NCI-H524 treated with DMSO at 0.1 percent for 48 hours (cell line): ENCODE results near the gene PRMT1.

ENCODE experiments used
- DNase-seq: peaks from one replicate; lab custom pipeline; 2025; lab: John Stamatoyannopoulos, UW

PRMT1 gene

GRCh38 chr19:49672131-49672919 lies 4.7 kb upstream of the PRMT1 start:
- peak; percentile 67 for DNase-seq

GRCh38 chr19:49676136-49676783 lies 811 bp upstream of the PRMT1 start:
- DNase-seq: peak; percentile 60

DNA sequence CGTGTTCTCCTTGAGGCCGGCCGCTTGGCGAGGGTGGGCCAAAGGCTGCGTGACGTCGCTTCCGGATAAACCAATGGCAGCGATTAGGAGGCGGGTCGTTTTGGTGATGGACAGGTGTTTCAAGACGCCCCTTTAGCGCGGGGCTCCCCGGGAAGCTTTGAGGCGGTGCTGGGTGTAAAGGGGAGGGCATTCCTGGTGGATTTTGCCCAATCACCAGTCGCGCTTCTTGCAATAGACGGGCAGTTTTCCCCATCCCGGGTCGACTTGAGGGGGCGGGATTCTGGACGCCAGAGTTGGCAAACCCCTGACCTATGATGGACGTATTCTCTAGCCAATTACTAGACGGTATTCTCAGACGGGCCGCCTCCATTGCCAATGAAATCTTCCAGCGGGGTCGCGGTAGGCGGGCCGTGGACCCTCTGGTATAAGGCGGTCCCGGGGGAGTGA lies 264 bp upstream of the PRMT1 start:
- DNase-seq: peak; percentile 99

GRCh38 chr19:49677901-49678674 lies 1.0 kb downstream of the PRMT1 start:
- DNase-seq: peak; percentile 24

DNA sequence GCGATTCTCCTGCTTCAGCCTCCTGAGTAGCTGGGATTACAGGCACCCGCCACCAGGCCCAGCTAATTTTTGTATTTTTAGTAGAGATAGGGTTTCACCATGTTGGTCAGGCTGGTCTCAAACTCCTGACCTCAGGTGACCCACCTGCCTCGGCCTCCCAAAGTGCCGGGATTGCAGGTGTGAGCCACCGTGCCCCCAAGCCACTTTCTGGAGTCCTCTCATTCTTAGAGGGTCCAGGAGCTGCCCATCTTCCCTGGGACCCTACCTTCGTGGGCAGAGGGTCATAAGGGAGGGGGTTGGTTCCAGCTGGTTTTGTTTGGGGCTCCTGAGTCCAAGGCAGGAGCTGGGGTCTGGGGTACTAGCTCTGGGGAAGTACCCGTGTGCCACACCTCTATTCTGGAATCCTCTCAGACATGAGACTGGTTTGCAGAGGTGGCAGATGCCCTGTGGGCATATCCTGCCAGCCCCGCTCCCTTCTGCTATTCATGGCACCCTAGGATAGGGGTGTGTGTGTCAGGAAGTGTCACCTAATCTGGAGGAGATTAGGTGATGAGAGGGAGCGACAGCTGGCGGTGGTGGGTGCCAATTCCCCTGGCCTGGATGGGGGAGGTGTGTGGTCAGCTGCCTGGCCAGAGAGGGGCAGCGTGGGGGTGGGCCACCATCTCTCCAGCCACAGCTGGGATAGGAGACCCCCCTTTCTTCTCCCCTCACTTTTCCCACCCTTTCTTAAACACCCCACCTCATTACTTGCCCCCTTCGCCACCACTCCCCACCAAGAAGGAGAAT lies 2.1 kb downstream of the PRMT1 start:
- peak; percentile 81 for DNase-seq

- DNase-seq: peak; percentile 67
These were observed 2.8 kb downstream of the PRMT1 start for GRCh38 chr19:49679771-49680413.

DNA sequence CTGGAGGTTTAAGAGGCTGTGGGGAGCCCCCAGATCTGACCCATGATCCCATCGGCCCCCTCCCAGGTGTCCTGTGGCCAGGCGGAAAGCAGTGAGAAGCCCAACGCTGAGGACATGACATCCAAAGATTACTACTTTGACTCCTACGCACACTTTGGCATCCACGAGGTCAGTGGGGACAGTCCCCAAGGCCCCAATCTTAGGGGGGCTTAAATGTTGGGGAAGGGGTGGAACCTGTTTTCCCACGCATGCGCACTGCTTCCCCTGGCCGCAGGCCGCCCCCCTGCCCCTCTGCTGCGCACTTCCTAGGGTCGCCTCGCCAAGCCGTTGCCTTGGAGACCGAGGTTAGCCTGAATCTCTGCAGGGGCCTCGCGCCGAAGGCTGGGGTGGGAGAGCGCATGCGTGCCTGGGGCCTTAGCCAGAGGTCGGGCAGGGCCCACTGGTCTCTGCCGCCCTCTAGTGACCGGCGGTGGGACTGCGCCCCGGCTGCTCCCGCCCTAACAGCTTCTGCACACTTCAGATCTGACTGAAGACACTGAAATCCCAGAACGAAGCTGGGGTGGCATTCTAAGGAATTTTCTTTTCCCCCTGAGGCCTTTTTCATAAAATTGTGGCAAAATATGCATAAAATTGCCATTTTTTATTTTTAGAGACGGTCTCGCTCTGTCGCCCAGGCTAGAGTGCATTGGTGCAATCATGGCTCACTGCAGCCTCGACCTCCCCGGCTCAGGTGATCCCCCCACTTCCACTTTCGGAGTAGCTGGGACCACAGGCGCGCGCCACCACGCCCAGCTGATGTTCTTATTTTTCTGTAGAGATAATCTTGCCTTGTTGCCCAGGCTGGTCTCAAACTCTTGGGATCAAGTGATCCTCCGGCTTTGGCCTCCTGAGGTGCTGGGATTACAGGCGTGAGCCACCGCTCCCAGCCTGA lies 3.6 kb downstream of the PRMT1 start:
- DNase-seq: peak; percentile 79

DNA sequence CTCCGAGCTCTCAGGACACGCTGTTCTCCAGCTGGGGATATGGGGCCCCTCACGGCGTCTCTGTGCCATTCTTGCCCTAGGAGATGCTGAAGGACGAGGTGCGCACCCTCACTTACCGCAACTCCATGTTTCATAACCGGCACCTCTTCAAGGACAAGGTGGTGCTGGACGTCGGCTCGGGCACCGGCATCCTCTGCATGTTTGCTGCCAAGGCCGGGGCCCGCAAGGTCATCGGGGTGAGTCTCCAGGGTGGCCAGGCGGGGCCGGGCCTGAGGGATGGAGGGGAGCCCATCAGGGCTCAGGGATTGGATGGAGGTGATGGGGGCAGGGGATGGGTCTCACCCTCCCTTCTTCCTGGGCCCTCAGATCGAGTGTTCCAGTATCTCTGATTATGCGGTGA lies 4.8 kb downstream of the PRMT1 start:
- no peak for DNase-seq

- no peak for DNase-seq
These were observed 5.2 kb downstream of the PRMT1 start for GRCh38 chr19:49682274-49682673.

- DNase-seq: no peak
These were observed 6.8 kb downstream of the PRMT1 start for GRCh38 chr19:49683814-49684250.

- DNase-seq: no peak
These were observed 7.3 kb downstream of the PRMT1 start for GRCh38 chr19:49684251-49684982.

GRCh38 chr19:49684983-49685553 lies 8.0 kb downstream of the PRMT1 start:
- DNase-seq: no peak

- DNase-seq: no peak
These were observed 8.8 kb downstream of the PRMT1 start for GRCh38 chr19:49685845-49686332.

GRCh38 chr19:49686503-49687088 lies 9.5 kb downstream of the PRMT1 start:
- no peak for DNase-seq

DNA sequence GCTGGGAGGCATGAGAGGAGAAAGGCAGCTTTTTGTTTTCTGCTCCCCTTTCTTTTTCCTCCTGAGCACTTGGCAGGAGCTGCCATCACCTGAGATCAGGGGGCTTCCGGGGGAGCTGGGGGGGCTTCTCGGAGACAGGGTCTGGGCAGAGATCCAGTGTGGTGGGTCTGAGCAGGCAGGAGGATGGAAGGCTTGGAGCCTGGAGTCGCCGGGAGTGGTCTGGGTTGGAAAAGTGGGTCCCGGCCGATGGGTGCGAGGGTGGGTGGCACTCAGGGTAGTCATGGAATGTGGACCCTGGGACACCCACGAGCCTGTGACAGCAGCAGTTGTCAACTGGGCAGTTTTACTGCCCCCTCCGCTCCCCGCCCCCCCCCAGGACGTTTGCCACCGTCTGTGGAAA lies 10.1 kb downstream of the PRMT1 start:
- no peak for DNase-seq

DNA sequence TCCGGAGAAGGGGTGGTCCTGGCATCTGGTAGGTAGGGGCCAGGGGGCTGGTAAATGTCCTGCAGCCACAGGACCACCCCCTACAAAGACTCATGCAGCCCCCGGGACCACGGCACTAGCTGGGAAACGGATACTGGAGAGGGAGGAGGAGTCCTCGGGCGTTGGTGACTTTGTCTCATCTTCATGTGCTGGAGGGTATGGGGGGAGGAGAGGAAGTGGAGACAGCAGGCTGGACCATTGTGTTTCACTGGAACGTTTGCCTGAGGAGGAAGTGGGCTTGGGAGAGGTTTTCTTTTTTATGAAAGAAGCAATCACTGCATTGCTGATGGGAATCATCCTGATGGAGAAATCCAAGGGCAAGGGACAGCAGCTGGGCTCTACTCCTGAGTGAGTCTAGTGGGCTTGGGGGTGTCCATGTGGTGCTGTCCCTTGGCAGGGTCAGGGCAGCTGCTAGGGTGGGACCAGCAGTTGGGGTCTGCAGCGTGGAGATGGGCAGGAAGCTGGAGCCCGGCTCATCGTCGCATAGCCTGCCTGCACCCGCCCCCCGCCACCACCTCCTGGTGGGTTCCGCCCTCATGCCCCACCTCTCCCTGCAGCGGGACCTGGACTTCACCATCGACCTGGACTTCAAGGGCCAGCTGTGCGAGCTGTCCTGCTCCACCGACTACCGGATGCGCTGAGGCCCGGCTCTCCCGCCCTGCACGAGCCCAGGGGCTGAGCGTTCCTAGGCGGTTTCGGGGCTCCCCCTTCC lies 10.7 kb downstream of the PRMT1 start:
- no peak for DNase-seq

DNA sequence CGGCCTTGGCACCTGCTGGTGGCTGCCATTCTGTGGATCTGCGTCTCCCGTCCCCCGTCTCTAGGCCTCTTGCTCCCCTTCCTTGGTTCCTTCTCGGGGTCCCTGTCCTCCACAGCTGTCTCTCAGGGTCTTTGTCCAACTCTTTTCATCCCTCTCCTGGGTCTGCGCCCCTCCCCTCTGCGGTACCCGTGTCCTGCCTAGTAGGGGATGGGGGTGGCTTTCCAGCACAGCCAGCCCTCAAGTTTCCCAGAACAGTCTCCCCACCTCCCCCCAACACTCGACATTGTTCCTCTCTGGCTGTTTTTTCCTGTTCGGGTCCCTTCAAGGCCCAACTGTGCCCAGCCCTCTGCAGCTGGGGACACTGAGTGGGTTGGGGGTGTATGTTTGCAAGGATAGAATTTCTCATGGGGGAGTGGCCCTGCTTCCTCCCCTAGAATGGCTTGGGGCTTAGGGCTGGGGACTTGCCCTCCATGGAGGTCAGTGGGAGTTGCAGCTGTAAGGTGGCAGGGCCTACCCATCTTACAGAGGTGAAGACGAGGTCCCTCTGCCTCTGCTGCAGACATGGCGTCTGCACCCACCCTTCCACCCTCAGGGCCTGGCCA lies 11.6 kb downstream of the PRMT1 start:
- DNase-seq: no peak
